AG08395 (cell line): ENCODE results near the gene NEMP2.

Experiments
- DNase-seq: peaks from one replicate; pipeline ENCODE4 v3.0.0; 2012; ENCODE audit warnings: mixed read lengths, low spot score

The NEMP2 gene

GRCh38 chr2:190534310-190535120 lies at the start of gene NEMP2:
Gene NEMP2, minus strand, starts transcription at chr2:190534722. Its CDS starts 67 bp downstream, at chr2:190534655.
- DNase-seq: peak; percentile 72

GRCh38 chr2:190583507-190584337 lies 49.2 kb upstream of the NEMP2 start:
- DNase-seq: no peak

- DNase-seq: no peak
Measured at GRCh38 chr2:190582736-190583506, 48.4 kb upstream of the NEMP2 start.

GRCh38 chr2:190582019-190582418 lies 47.5 kb upstream of the NEMP2 start:
- no peak for DNase-seq

- no peak for DNase-seq
Measured at GRCh38 chr2:190579915-190580846, 45.7 kb upstream of the NEMP2 start.

- no peak for DNase-seq
Measured at GRCh38 chr2:190579058-190579410, 44.5 kb upstream of the NEMP2 start.

- DNase-seq: peak; percentile 31
Measured at GRCh38 chr2:190578158-190579057, 43.9 kb upstream of the NEMP2 start.

- no peak for DNase-seq
Measured at GRCh38 chr2:190576573-190576972, 42.1 kb upstream of the NEMP2 start.

GRCh38 chr2:190575263-190575662 lies 40.7 kb upstream of the NEMP2 start:
- no peak for DNase-seq

- DNase-seq: peak; percentile 14
Measured at GRCh38 chr2:190574169-190574568, 39.6 kb upstream of the NEMP2 start.

GRCh38 chr2:190572246-190572645 lies 37.7 kb upstream of the NEMP2 start:
- DNase-seq: no peak

- DNase-seq: no peak
Measured at GRCh38 chr2:190571686-190572085, 37.2 kb upstream of the NEMP2 start.

GRCh38 chr2:190570871-190571270 lies 36.3 kb upstream of the NEMP2 start:
- no peak for DNase-seq

- no peak for DNase-seq
Measured at GRCh38 chr2:190569994-190570755, 35.7 kb upstream of the NEMP2 start.

- DNase-seq: no peak
Measured at GRCh38 chr2:190564838-190565237, 30.3 kb upstream of the NEMP2 start.

GRCh38 chr2:190563646-190564045 lies 29.1 kb upstream of the NEMP2 start:
- DNase-seq: no peak

- no peak for DNase-seq
Measured at GRCh38 chr2:190563109-190563508, 28.6 kb upstream of the NEMP2 start.

GRCh38 chr2:190562121-190562520 lies 27.6 kb upstream of the NEMP2 start:
- DNase-seq: no peak

GRCh38 chr2:190561094-190561493 lies 26.6 kb upstream of the NEMP2 start:
- no peak for DNase-seq
